ENCODE data around the gene SEC11A. TPM values are rescaled to one million over a fixed set of nuclear protein-coding genes. Genes with fewer than 3 reads are reported as not detected.

SEC11A gene
- polyA plus RNA-seq, 1 donor from 2014 or later, result 158 TPM

GRCh38 chr15:84697236-84697990 lies 18.5 kb downstream of the SEC11A start:
- Histone ChIP-seq H3K4me2 (ENCODE audit: low read length) (no peak overlapping the region), H3K79me2 (replicated peaks; ENCODE audit: insufficient read depth, low read length) (peaks cover 69% of the 10 kb centered on the region), H3F3A (ENCODE audit: insufficient read depth, low read length, poor library complexity, severe bottlenecking) (no peaks in the 10 kb centered on the region), H3K9me2 (ENCODE audit: insufficient read depth, low read length) (no peaks in the 10 kb centered on the region), H3K27ac (ENCODE audit: low read length) (no peak overlapping the region), H3K9me3 (ENCODE audit: low read length) (no peaks in the 10 kb centered on the region), H3K9ac (ENCODE audit: low read length) (no peak overlapping the region), H3K27me3 (ENCODE audit: insufficient read depth, low read depth, low read length) (no peaks in the 10 kb centered on the region), H3K4me3 (ENCODE audit: low read length) (no peak overlapping the region), H4K20me1 (ENCODE audit: insufficient read depth) (no peaks in the 10 kb centered on the region), H2AFZ (ENCODE audit: low read depth, low read length) (no peak overlapping the region), H3K36me3 (ENCODE audit: insufficient read depth, low read length) (no peaks in the 10 kb centered on the region)
- TF ChIP-seq MXI1 (conservative IDR thresholded peaks at IDR 0.05; ENCODE audit: poor library complexity, severe bottlenecking) (no peak), POLR2AphosphoS5 (IDR thresholded peaks at IDR 0.05) (no peak), TAF1 (IDR thresholded peaks at IDR 0.05; ENCODE audit: low read depth) (no peak), CTCF (IDR thresholded peaks at IDR 0.05; ENCODE audit: poor library complexity, severe bottlenecking) (no peak), EP300 (conservative IDR thresholded peaks at IDR 0.05; ENCODE audit: poor library complexity, severe bottlenecking) (no peak), SMC3 (conservative IDR thresholded peaks at IDR 0.05; ENCODE audit: poor library complexity) (no peak), RAD21 (conservative IDR thresholded peaks at IDR 0.05) (no peak)

GRCh38 chr15:84696757-84697156 lies 19.2 kb downstream of the SEC11A start:
- no peaks in the 10 kb centered on the region for H3F3A ChIP-seq (ENCODE audit: insufficient read depth, low read length, poor library complexity, severe bottlenecking)
- H4K20me1 ChIP-seq (ENCODE audit: insufficient read depth), result no peaks in the 10 kb centered on the region
- no peaks in the 10 kb centered on the region for H3K9me3 ChIP-seq (ENCODE audit: low read length)
- H3K9ac ChIP-seq (ENCODE audit: low read length), result no peak overlapping the region
- no peak for TF ChIP-seq MXI1 (conservative IDR thresholded peaks at IDR 0.05; ENCODE audit: poor library complexity, severe bottlenecking)
- no peak for TF ChIP-seq EZH2 (IDR thresholded peaks at IDR 0.05; ENCODE audit: borderline replicate concordance, insufficient read depth, low read length, poor library complexity, severe bottlenecking)
- TF ChIP-seq SMC3 (conservative IDR thresholded peaks at IDR 0.05; ENCODE audit: poor library complexity), result no peak
- H3K9me2 ChIP-seq (ENCODE audit: insufficient read depth, low read length), result no peaks in the 10 kb centered on the region
- no peak overlapping the region for H3K27ac ChIP-seq (ENCODE audit: low read length)
- H3K4me2 ChIP-seq (ENCODE audit: low read length), result no peak overlapping the region
- H3K36me3 ChIP-seq (ENCODE audit: insufficient read depth, low read length), result no peaks in the 10 kb centered on the region
- H3K79me2 ChIP-seq (replicated peaks; ENCODE audit: insufficient read depth, low read length), result peaks cover 71% of the 10 kb centered on the region
- H3K27me3 ChIP-seq (ENCODE audit: insufficient read depth, low read depth, low read length), result no peaks in the 10 kb centered on the region
- no peak overlapping the region for H2AFZ ChIP-seq (ENCODE audit: low read depth, low read length)
- H3K4me3 ChIP-seq (ENCODE audit: low read length), result no peak overlapping the region

GRCh38 chr15:84690342-84690741 lies 25.6 kb downstream of the SEC11A start:
- TF ChIP-seq TAF1 (IDR thresholded peaks at IDR 0.05; ENCODE audit: low read depth), result no peak
- H3F3A ChIP-seq (ENCODE audit: insufficient read depth, low read length, poor library complexity, severe bottlenecking), result no peaks in the 10 kb centered on the region
- H4K20me1 ChIP-seq (ENCODE audit: insufficient read depth), result no peaks in the 10 kb centered on the region

More at GRCh38 chr15:84690342-84690741, 25.6 kb downstream of the SEC11A start:
- H3K4me3 ChIP-seq (ENCODE audit: low read length), result no peak overlapping the region
- H3K4me2 ChIP-seq (ENCODE audit: low read length), result no peak overlapping the region
- H3K9me2 ChIP-seq (ENCODE audit: insufficient read depth, low read length), result no peaks in the 10 kb centered on the region
- no peak overlapping the region for H2AFZ ChIP-seq (ENCODE audit: low read depth, low read length)
- H3K79me2 ChIP-seq (replicated peaks; ENCODE audit: insufficient read depth, low read length), result peaks cover 23% of the 10 kb centered on the region
- no peaks in the 10 kb centered on the region for H3K36me3 ChIP-seq (ENCODE audit: insufficient read depth, low read length)
- no peaks in the 10 kb centered on the region for H3K9me3 ChIP-seq (ENCODE audit: low read length)
- no peak overlapping the region for H3K27ac ChIP-seq (ENCODE audit: low read length)
- no peak overlapping the region for H3K9ac ChIP-seq (ENCODE audit: low read length)
- no peaks in the 10 kb centered on the region for H3K27me3 ChIP-seq (ENCODE audit: insufficient read depth, low read depth, low read length)
